ENCODE measurements around the gene RNF115. TPM values are rescaled to one million over a fixed set of nuclear protein-coding genes. Genes with fewer than 3 reads are reported as not detected.

The RNF115 gene
- polyA plus RNA-seq, 1 of the 3 experiments (the other 2 are of a cell fraction): 4.8 TPM

DNA sequence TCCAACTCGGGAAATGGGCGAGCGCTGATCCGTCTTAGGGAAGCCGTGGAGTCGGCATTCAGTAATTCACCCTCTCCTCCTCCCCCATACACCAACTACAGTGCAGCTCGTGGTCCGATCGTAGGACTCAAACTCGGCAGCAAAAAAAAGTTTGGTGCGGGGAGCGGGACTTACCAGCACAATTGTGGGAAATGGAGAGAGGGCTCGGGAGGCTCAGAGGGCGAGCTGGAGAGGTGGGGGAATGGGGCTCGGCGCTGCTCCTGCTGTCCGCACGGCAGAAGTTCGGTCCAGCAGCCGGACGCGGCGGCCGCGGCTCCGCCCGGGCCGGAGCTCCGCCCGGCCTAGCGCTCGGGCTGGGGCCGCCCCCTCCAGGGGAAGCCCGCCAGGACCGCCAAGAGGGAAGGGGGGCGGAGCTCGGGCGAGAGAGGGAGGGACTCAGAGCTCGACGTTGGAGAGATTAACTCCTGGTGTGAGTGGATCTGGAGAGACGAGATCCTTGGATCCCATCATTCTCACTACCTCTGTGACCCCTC, 35.7 kb upstream of the RNF115 start:
- H3K4me3 ChIP-seq (ENCODE audit: low read depth in 2 of 2, low read length in 1 of 2): peak overlapping the region; percentile 66 to 83
- H3K9me2 ChIP-seq: no peaks in the 10 kb centered on the region
- H3K9me3 ChIP-seq: no peaks in the 10 kb centered on the region
- peak; percentile 92 for DNase-seq
- H3K4me1 ChIP-seq (ENCODE audit: control insufficient read depth in 1 of 2, insufficient read depth in 2 of 2, low read depth in 1 of 2, low read length in 1 of 2): peaks cover 8 to 9% of the 10 kb centered on the region in 2 experiments; a peak in 3 of 4 replicates
- H2AFZ ChIP-seq (ENCODE audit: low read depth): peak overlapping the region; percentile 88
- ChIA-PET POLR2A (interaction anchor here (1.0 to 4.6 kb wide), 9 partner anchors 10 to 149 kb away, joined by 3 to 66 read pairs (median 8); partner anchors contain the start of genes ANKRD34A, ANKRD35, LIX1L and NUDT17), CTCF (interaction anchor here (0.5 to 9.4 kb wide), 9 partner anchors 9 to 148 kb away, joined by 3 to 162 read pairs (median 3); partner anchors contain the start of genes LIX1L and NUDT17)
- WGBS (ENCODE audit: low lambda C conversion rate): 0% methylated on average over 16 of the region's 41 CpGs
- H3K36me3 ChIP-seq (replicated peaks in 1 of 2; ENCODE audit: control insufficient read depth in 1 of 2, insufficient read depth in 2 of 2, low read length in 1 of 2): peaks cover 18 to 20% of the 10 kb centered on the region in 2 experiments
- TF ChIP-seq, protein P1, sequence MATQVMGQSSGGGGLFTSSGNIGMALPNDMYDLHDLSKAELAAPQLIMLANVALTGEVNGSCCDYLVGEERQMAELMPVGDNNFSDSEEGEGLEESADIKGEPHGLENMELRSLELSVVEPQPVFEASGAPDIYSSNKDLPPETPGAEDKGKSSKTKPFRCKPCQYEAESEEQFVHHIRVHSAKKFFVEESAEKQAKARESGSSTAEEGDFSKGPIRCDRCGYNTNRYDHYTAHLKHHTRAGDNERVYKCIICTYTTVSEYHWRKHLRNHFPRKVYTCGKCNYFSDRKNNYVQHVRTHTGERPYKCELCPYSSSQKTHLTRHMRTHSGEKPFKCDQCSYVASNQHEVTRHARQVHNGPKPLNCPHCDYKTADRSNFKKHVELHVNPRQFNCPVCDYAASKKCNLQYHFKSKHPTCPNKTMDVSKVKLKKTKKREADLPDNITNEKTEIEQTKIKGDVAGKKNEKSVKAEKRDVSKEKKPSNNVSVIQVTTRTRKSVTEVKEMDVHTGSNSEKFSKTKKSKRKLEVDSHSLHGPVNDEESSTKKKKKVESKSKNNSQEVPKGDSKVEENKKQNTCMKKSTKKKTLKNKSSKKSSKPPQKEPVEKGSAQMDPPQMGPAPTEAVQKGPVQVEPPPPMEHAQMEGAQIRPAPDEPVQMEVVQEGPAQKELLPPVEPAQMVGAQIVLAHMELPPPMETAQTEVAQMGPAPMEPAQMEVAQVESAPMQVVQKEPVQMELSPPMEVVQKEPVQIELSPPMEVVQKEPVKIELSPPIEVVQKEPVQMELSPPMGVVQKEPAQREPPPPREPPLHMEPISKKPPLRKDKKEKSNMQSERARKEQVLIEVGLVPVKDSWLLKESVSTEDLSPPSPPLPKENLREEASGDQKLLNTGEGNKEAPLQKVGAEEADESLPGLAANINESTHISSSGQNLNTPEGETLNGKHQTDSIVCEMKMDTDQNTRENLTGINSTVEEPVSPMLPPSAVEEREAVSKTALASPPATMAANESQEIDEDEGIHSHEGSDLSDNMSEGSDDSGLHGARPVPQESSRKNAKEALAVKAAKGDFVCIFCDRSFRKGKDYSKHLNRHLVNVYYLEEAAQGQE (IDR thresholded peaks at IDR 0.05; ENCODE audit: low read depth, low read length): no peak
- TF ChIP-seq YY1 (IDR thresholded peaks at IDR 0.05; ENCODE audit: low read depth) (no peak), POLR2AphosphoS5 (IDR thresholded peaks at IDR 0.05; ENCODE audit: low read depth, low read length) (peak; percentile 54), SIN3A (IDR thresholded peaks at IDR 0.05; ENCODE audit: borderline replicate concordance, low read depth, low read length) (peak; percentile 30; the same call in 1 of the 2 replicates), TAF1 (IDR thresholded peaks at IDR 0.05; ENCODE audit: borderline replicate concordance, low read depth, low read length) (peak; percentile 57; the same call in 1 of the 2 replicates)
- TF ChIP-seq, protein P2, sequence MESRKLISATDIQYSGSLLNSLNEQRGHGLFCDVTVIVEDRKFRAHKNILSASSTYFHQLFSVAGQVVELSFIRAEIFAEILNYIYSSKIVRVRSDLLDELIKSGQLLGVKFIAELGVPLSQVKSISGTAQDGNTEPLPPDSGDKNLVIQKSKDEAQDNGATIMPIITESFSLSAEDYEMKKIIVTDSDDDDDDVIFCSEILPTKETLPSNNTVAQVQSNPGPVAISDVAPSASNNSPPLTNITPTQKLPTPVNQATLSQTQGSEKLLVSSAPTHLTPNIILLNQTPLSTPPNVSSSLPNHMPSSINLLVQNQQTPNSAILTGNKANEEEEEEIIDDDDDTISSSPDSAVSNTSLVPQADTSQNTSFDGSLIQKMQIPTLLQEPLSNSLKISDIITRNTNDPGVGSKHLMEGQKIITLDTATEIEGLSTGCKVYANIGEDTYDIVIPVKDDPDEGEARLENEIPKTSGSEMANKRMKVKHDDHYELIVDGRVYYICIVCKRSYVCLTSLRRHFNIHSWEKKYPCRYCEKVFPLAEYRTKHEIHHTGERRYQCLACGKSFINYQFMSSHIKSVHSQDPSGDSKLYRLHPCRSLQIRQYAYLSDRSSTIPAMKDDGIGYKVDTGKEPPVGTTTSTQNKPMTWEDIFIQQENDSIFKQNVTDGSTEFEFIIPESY (IDR thresholded peaks at IDR 0.05; ENCODE audit: borderline replicate concordance, low read depth): peak; percentile 52; the same call in 1 of the 2 replicates
- TF ChIP-seq, protein P3, sequence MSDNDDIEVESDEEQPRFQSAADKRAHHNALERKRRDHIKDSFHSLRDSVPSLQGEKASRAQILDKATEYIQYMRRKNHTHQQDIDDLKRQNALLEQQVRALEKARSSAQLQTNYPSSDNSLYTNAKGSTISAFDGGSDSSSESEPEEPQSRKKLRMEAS (IDR thresholded peaks at IDR 0.05; ENCODE audit: low read depth): peak; percentile 38; the same call in 1 of the 2 replicates
- H3K27me3 ChIP-seq (ENCODE audit: insufficient read depth): no peaks in the 10 kb centered on the region; the same call in 1 of the 2 replicates
- no peaks in the 10 kb centered on the region for H3F3A ChIP-seq (replicated peaks; ENCODE audit: insufficient read depth)
- peak overlapping the region; percentile 76 for H3K4me2 ChIP-seq
- H3K79me2 ChIP-seq (ENCODE audit: insufficient read depth): peaks cover 20% of the 10 kb centered on the region
- peak overlapping the region; percentile 83 to 92 for H3K27ac ChIP-seq (ENCODE audit: low read depth in 2 of 2, low read length in 1 of 2)
- H4K20me1 ChIP-seq (ENCODE audit: insufficient read depth): no peaks in the 10 kb centered on the region; the same call in 1 of the 2 replicates
- peak overlapping the region; percentile 77 for H3K9ac ChIP-seq
